SK-N-SH treated with all-trans-retinoic acid at 6 μM for 48 hours (cell line): ENCODE data around the gene MRPS22.

Experiments
- ARNTL ChIP-seq: fragments of 450-650 bp; formaldehyde crosslinking; IDR thresholded peaks from 2 replicates; pipeline ENCODE4 v1.5.0; 2020; ENCODE audit warnings: low read depth, mild to moderate bottlenecking, moderate library complexity, borderline replicate concordance
- CREB5 ChIP-seq: fragments of 250-450 bp; sonication (Bioruptor Pico); IDR thresholded peaks from 2 replicates; pipeline ENCODE4 v1.5.1; 2020; ENCODE audit warnings: low read depth, mild to moderate bottlenecking, moderate library complexity
- GLIS3 ChIP-seq: fragments of 250-450 bp; sonication (Bioruptor Pico); IDR thresholded peaks from 2 replicates; pipeline ENCODE4 v1.5.0; 2020; ENCODE audit warnings: mild to moderate bottlenecking, moderate library complexity
- OSR1 ChIP-seq: fragments of 250-450 bp; sonication (Bioruptor Pico); IDR thresholded peaks from 2 replicates; pipeline ENCODE4 v1.8.0; 2022; ENCODE audit warnings: moderate library complexity, mild to moderate bottlenecking, inconsistent platforms
- PATZ1 ChIP-seq: fragments of 250-450 bp; sonication (Bioruptor Pico); IDR thresholded peaks from 2 replicates; pipeline ENCODE4 v1.8.0; 2020; ENCODE audit warnings: mild to moderate bottlenecking, moderate library complexity, borderline replicate concordance
- TOX ChIP-seq: fragments of 250-450 bp; sonication (Bioruptor Pico); IDR thresholded peaks from 2 replicates; pipeline ENCODE4 v1.8.0; 2021; ENCODE audit warnings: mild to moderate bottlenecking, moderate library complexity, borderline replicate concordance
- ZC3H10 ChIP-seq: fragments of 250-450 bp; sonication (Bioruptor Pico); IDR thresholded peaks from 2 replicates; pipeline ENCODE4 v1.5.1; 2021; ENCODE audit warnings: mild to moderate bottlenecking, moderate library complexity
- ZFP3 ChIP-seq: fragments of 250-450 bp; sonication (Bioruptor Pico); IDR thresholded peaks from 2 replicates; pipeline ENCODE4 v1.5.0; 2020; ENCODE audit warnings: mild to moderate bottlenecking, moderate library complexity
- TF ChIP-seq, protein P1 (sequence below): fragments of 250-450 bp; sonication (Bioruptor Pico); IDR thresholded peaks from 2 replicates; pipeline ENCODE4 v1.8.0; 2021; ENCODE audit warnings: low read depth, mild to moderate bottlenecking, moderate library complexity, borderline replicate concordance
- TF ChIP-seq, protein P2 (sequence below): fragments of 250-450 bp; sonication (Bioruptor Pico); IDR thresholded peaks from 2 replicates; pipeline ENCODE4 v1.5.0; 2020; ENCODE audit warnings: mild to moderate bottlenecking, moderate library complexity

- TF ChIP-seq ZFP3 (CRISPR knock-in tag): no peak
- TF ChIP-seq, protein P1, sequence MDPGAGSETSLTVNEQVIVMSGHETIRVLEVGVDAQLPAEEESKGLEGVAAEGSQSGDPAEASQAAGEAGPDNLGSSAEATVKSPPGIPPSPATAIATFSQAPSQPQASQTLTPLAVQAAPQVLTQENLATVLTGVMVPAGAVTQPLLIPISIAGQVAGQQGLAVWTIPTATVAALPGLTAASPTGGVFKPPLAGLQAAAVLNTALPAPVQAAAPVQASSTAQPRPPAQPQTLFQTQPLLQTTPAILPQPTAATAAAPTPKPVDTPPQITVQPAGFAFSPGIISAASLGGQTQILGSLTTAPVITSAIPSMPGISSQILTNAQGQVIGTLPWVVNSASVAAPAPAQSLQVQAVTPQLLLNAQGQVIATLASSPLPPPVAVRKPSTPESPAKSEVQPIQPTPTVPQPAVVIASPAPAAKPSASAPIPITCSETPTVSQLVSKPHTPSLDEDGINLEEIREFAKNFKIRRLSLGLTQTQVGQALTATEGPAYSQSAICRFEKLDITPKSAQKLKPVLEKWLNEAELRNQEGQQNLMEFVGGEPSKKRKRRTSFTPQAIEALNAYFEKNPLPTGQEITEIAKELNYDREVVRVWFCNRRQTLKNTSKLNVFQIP (CRISPR knock-in tag): no peak
- no peak for TF ChIP-seq CREB5
- TF ChIP-seq PATZ1 (CRISPR knock-in tag): no peak
- TF ChIP-seq, protein P2, sequence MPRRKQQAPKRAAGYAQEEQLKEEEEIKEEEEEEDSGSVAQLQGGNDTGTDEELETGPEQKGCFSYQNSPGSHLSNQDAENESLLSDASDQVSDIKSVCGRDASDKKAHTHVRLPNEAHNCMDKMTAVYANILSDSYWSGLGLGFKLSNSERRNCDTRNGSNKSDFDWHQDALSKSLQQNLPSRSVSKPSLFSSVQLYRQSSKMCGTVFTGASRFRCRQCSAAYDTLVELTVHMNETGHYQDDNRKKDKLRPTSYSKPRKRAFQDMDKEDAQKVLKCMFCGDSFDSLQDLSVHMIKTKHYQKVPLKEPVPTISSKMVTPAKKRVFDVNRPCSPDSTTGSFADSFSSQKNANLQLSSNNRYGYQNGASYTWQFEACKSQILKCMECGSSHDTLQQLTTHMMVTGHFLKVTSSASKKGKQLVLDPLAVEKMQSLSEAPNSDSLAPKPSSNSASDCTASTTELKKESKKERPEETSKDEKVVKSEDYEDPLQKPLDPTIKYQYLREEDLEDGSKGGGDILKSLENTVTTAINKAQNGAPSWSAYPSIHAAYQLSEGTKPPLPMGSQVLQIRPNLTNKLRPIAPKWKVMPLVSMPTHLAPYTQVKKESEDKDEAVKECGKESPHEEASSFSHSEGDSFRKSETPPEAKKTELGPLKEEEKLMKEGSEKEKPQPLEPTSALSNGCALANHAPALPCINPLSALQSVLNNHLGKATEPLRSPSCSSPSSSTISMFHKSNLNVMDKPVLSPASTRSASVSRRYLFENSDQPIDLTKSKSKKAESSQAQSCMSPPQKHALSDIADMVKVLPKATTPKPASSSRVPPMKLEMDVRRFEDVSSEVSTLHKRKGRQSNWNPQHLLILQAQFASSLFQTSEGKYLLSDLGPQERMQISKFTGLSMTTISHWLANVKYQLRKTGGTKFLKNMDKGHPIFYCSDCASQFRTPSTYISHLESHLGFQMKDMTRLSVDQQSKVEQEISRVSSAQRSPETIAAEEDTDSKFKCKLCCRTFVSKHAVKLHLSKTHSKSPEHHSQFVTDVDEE (CRISPR knock-in tag): no peak
- TF ChIP-seq ARNTL (CRISPR knock-in tag): no peak
- no peak for TF ChIP-seq GLIS3
- TF ChIP-seq ZC3H10 (CRISPR knock-in tag): no peak
- TF ChIP-seq OSR1 (CRISPR knock-in tag): no peak
- TF ChIP-seq TOX (CRISPR knock-in tag): no peak
These were observed 3.0 kb downstream of the MRPS22 start for GRCh38 chr3:139346771-139347170.
